RCC 7860 (cell line): ENCODE results near the gene TMEM245.

Experiments
- DNase-seq: peaks from one replicate; pipeline ENCODE4 v3.0.0-alpha.2; 2015; ENCODE audit warnings: low spot score
- FAIRE-seq: peaks from 2 replicates; lab custom pipeline; 2012; peaks lifted over from hg19 to GRCh38; lab: Jason Lieb, UNC

TMEM245 gene

DNA sequence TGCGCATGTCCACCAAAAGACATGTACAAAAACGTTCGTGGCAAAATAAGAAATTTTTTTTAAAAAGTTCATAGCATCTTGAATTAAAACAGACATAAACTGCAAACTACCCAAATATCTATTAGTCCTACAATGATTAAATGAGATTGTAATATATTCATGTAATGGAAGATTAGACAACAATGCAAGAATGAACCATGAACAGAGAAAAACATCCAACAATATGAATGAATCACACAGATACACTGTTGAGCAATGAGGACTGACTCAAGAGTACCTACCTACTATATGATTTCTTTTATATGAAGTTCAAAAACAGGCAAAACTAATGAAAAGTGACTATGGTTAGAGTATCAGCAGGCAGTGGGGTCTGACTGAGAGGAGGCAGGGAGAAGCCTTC, 88.5 kb downstream of the TMEM245 start:
- no peak for FAIRE-seq
- DNase-seq, result no peak

DNA sequence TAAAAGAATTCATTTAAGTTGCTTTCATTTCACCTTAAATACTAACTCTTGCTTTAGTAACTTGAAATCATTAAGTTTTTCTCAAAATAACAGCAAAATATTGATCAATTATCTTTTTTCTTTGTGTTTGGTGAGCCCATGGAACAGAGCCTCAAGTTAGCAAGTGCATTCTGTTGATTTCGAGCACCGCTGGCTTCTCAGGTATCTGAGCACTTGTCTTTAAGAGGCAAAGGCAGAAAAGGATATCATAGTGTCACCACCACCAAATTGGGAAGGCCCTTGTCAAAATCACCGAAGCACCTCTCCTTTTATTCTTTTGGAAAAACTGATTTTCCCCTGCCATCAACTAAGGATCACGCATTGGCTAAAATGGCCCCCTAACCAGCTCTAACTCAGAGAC, 89.3 kb downstream of the TMEM245 start:
- no peak for FAIRE-seq
- DNase-seq, result no peak

GRCh38 chr9:109028457-109028856, 91.3 kb downstream of the TMEM245 start:
- FAIRE-seq, result no peak
- no peak for DNase-seq

DNA sequence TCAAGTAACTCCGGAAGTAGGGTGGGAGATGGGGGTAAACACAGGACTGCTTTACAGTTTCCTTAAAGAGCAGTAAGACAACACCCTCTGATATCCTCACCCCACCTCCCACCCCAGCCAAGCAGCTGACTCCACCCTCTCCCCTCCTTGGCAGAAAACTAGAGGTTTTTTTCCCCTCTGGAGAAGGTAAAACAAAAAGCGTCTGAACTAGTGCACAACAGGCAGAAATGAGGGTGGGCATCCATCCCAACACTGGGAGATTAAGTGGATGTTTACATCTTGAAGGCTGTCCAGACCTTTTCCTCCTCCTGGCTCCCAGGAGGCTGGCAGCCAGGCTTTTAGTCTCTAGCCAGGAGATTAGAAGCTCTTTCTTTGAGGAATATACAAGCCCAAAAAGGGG, 92.6 kb downstream of the TMEM245 start:
- FAIRE-seq (no peak), DNase-seq (no peak)

GRCh38 chr9:109026306-109026705, 93.4 kb downstream of the TMEM245 start:
- DNase-seq (no peak), FAIRE-seq (no peak)

DNA sequence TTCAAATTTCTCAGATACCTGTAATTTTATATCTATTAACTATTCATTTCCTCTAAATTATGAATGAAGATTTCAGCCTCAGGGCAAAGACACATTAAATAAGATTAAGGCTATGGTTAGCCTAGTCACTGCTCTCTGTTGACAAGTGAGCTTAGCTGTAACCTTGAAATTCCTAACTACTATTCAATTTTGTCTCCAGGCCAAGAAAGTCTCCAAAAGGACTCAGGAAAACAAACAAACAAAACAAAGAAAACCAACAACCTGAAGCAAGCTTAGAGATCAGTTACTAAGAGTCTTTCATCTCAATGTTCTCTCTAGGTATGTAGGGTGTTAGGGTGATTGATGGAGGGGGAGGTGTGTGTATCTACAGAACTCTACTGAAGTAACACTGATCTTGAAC, 96.9 kb downstream of the TMEM245 start:
- DNase-seq (no peak), FAIRE-seq (no peak)

DNA sequence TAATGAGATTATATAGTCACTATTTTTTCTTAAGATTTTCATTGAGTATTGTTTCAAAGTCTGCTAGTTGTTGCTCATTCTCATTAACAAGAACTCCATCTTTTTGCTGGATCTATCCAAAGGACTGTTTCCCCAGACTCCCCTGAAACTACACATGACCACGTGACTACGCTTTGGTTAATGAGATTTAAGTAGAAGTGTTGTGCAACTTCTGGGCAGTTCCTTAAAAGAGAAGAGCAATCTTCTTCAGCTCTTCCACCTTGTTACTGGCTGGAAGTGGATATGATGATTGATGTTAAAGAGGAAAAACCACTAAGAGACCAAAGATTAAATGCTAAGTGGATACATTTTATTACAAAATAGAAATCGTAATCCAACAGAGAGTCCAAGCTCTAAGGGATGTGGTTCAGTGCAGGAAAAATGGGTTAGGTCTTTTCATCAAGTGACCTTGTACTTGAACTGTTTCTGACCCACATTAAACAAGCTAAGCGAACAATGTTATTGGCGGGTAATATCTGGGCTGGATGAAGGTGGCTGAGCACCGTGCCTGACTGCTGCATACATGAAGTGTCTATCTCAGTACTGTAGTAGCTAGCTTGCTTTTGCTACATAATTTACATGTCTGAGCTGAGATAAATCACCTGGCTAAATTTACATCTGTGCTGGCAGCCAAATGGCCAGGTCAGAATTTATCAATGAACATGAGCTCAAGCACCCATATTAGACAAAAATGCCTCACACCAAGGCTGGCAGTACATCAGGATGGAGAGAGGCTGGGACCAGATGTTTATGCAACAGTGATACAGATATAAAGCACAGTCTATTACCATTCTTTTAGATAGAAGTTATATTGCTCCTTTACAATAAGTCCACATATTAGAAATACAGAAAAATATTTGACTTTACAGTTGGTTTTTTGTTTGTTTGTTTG, 98.9 kb downstream of the TMEM245 start:
- FAIRE-seq (no peak), DNase-seq (no peak)

DNA sequence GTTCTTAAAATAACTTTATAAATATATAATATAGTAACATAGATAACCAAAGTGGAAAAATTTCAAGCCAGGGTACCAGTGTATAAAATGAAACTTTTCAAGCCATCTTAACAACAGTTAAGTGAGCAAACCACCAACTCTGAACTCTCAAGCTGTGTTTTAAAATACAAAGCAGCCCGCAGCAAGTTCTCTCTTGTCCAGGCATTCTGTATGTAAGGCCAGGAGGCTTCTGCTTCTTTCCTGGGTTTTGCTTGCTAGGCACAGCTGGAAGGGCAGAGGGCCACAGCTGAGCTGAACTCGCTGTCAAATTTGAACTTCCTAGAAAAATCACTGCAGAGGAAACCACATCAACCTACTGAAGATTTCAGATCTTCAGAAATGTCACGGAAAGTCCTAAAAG, 99.6 kb downstream of the TMEM245 start:
- no peak for DNase-seq
- FAIRE-seq, result no peak

DNA sequence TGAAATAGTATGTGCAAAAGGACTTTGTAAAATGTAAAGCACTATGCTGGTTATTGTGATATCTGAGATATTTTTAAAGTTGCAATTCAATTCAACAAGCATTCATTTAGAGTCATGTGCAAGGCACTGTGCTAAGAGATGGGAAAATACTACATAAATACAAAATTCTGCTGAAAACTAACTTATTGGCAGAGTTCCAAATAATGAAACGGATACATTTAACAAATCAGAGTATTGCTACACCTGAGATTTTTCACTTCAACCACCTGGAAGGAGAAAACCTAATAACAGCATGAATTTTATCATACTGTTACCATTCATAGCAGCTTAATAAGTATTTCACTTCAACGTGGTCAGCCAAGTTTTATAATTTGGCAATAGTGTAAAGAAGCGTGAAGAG, 100.3 kb downstream of the TMEM245 start:
- no peak for DNase-seq
- no peak for FAIRE-seq

- DNase-seq (no peak), FAIRE-seq (no peak)
Measured at GRCh38 chr9:109017493-109017892, 102.3 kb downstream of the TMEM245 start.

DNA sequence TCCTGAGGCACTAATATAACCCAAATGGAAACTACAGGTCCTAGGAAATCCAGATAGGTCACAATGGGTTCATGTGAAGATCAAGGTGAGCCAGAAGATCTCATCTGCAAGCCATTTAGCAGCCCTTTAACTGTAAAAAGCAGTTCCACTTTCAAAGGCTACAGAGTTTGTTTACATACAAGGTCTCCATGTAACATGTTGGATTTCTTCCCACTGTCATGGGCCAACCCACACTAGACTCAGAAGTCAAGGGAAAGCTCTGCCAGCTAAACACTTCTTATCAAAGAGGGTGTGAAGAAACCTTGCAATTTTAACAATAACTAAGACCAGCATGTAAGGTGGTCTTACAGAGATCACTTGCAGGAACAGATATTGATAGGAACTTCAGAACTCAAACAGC, 102.7 kb downstream of the TMEM245 start:
- no peak for DNase-seq
- no peak for FAIRE-seq

- DNase-seq, result peak; percentile 48
- peak; percentile 85 for FAIRE-seq
Measured at GRCh38 chr9:109016132-109016531, 103.6 kb downstream of the TMEM245 start.

- FAIRE-seq (no peak), DNase-seq (no peak)
Measured at GRCh38 chr9:109014608-109015280, 105.0 kb downstream of the TMEM245 start.

DNA sequence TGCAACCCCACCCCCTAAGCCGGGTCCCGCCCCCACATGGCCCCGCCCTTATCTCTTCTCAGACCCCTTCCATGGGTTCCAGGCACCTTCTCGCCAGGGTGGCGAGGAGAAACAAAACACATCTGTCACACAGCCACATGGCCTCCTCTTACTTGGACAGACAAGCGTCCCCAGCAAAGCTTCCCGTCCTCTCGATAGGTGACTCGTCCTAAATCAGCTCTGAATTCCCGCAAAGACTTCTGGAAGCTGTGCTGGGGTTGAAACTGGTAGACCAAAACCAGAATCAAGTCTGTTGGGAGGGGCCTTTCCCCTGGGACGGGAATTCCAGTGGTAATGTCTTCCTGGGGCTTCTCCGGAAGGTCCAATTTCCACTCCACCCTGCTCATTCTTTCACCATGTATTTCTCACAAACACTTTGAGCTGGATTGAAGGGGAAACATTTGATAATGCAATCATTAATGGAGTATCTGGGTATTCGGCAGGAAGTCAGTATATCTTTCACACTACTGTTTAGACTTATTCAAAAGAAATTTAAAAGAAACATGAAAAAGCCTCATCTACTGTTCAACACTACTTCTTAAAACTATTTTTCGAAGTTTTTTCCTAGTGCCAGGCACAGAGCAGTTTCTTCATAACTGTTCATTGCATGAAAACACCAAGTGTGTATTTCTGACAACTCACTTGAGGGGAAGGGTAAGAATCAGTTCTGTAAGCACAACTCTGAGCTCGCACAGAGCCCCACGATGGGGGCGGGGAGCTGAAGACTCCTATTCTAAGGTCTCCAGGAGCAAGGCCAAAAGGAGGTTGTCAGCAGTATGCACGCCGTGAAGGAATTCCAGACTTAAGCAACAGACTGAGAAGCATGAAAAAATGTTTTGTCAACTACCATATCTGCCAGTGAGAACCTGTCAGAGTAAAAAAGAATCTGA, 105.8 kb downstream of the TMEM245 start:
- DNase-seq (peak; percentile 84), FAIRE-seq (peak; percentile 49)

GRCh38 chr9:109012876-109013678, 106.7 kb downstream of the TMEM245 start, which contains the start of gene CTNNAL1:
TSS of gene CTNNAL1 (minus strand) at chr9:109013499. CDS start at chr9:109013442, 57 bp downstream.
- DNase-seq, result no peak
- no peak for FAIRE-seq

GRCh38 chr9:109012009-109012875, 107.5 kb downstream of the TMEM245 start:
- peak; percentile 97 for DNase-seq
- peak; percentile 96 for FAIRE-seq

DNA sequence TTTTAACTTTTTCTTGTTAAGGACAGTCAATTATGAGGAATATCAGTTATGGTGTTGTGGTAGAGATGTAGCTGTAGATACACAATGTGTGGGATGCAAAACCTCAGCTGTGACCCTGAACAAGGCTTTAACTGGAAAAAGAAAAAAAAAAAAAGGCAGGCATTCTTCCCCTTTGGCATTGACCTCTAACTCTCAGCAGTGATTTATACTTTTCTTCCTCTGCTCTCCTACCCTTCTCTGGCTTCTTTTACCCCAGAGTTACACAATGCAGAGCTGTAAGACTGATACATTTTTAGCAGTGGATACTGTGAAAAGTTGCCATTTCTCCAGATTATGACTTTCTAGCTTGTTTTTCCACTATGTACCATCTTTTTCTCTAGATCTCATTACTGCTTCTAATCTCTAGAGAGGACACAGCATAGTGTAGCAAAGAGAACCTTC, 108.5 kb downstream of the TMEM245 start:
- DNase-seq, result no peak
- peak; percentile 8 for FAIRE-seq

DNA sequence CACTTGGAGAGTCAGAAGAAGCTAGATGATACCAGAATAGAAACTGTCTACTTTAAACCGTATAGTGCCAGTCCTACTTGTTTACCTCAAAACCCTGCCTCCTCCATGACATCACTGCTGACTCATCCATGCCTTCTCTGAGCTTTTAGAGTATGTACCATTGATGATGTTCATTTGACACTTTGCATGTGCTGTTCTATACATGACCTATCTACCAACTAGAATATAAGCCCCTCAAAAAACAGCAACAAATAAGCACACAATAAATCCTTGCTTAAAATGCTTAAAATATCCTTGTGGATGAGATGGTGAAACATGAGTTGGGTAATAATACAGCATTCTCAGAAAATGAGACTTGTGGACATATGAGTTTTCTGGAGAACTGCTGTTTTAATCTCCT, 109.0 kb downstream of the TMEM245 start:
- DNase-seq (peak; percentile 48), FAIRE-seq (no peak)

GRCh38 chr9:109005678-109006077, 114.1 kb downstream of the TMEM245 start:
- FAIRE-seq, result peak; percentile 12
- DNase-seq, result no peak
